Brain microvascular endothelial cell (primary cell): Measurements from ENCODE around the gene HNRNPA1.
"Not testable (repeated sequence)": the region's sequence is repeated elsewhere in the genome, so short reads cannot be mapped to it uniquely, and the experiment has no call there.

Experiments
- DNase-seq: peaks from one replicate; pipeline ENCODE4 v3.0.0-alpha.2; 2020
- H3K27ac ChIP-seq: fragments of 250-450 bp; sonication (Bioruptor Pico); 2 replicates; pipeline ENCODE4 v1.5.1; 2020; ENCODE audit warnings: mild to moderate bottlenecking, moderate library complexity
- H3K27me3 ChIP-seq: fragments of 250-450 bp; sonication (Bioruptor Pico); replicated peaks from 2 replicates; pipeline ENCODE4 v1.5.1; 2020; ENCODE audit warnings: mild to moderate bottlenecking
- H3K36me3 ChIP-seq: fragments of 250-450 bp; sonication (Bioruptor Pico); replicated peaks from 2 replicates; pipeline ENCODE4 v1.5.1; 2020; ENCODE audit warnings: mild to moderate bottlenecking
- H3K4me3 ChIP-seq: 2 replicates; pipeline ENCODE4 v1.5.1; 2011; ENCODE audit warnings: low read depth, mild to moderate bottlenecking, control low read depth, low read length, moderate library complexity
- in situ Hi-C: cut with HindIII; loops from 2 replicates; pipeline ENCODE4 v1.10.0; 2017; ENCODE audit warnings: low sequenced_read_pairs, low pct_ligation_motif_present
- TF ChIP-seq, protein P1 (sequence below): IDR thresholded peaks from 2 replicates; pipeline ENCODE4 v1.5.1; 2011; ENCODE audit warnings: low read depth, mild to moderate bottlenecking, moderate library complexity, low read length, control low read depth, inconsistent platforms; ENCODE audit errors: missing control alignments

HNRNPA1 gene

DNA sequence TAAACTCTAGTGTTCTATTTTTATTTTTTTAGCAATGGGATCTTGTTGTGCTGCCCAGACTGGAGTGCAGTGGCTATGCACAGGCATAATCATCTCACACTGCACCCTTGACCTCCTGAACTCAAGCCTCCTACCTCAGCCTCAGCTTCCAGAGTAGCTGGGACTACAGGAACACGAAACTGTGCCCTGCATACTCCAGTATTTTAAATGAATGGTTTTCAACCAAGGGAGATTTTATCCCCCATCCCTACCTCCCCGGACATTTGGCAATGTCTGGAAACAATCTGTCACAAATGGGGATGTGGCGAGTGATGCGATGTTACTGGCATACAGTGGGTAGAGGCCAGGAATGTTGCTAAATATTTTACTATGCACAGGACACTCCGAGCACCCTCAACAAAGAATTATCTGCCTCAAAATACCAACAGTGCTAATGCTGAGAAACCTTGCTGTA is 2.7 kb upstream of the HNRNPA1 start:
- Histone ChIP-seq H3K27me3 (no peaks in the 10 kb centered on the region), H3K36me3 (peaks cover 20% of the 10 kb centered on the region), H3K4me3 (peak overlapping the region; percentile 64), H3K27ac (peak overlapping the region; percentile 7)
- DNase-seq: no peak
- TF ChIP-seq, protein P1, sequence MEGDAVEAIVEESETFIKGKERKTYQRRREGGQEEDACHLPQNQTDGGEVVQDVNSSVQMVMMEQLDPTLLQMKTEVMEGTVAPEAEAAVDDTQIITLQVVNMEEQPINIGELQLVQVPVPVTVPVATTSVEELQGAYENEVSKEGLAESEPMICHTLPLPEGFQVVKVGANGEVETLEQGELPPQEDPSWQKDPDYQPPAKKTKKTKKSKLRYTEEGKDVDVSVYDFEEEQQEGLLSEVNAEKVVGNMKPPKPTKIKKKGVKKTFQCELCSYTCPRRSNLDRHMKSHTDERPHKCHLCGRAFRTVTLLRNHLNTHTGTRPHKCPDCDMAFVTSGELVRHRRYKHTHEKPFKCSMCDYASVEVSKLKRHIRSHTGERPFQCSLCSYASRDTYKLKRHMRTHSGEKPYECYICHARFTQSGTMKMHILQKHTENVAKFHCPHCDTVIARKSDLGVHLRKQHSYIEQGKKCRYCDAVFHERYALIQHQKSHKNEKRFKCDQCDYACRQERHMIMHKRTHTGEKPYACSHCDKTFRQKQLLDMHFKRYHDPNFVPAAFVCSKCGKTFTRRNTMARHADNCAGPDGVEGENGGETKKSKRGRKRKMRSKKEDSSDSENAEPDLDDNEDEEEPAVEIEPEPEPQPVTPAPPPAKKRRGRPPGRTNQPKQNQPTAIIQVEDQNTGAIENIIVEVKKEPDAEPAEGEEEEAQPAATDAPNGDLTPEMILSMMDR: no peak
- in situ Hi-C loops: no loop called here

DNA sequence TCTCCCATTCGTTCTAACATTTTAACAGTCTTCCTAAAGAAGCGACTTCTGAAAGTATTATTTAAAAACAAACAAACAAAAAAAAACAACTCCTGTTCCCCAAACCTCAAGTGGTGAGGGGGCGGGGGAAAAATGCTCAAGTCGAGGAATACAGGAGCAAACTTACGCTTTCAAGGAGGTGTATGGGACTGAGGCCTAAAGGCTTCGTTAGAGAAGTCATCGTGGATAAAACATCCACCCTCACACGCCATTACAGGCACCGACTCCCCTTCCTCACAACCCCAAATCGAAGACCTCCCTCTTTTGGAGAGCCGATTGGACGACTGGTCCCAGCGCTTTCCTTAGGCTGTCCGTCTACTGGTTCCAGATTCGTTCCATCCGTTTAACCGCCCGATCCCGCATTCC is 1.3 kb upstream of the HNRNPA1 start:
- in situ Hi-C loops: no loop called here
- peak overlapping the region; percentile 98 for H3K27ac ChIP-seq
- TF ChIP-seq, protein P1: no peak
- H3K27me3 ChIP-seq: no peaks in the 10 kb centered on the region
- H3K36me3 ChIP-seq: peaks cover 34% of the 10 kb centered on the region
- H3K4me3 ChIP-seq: peak overlapping the region; percentile 64
- DNase-seq: no peak

DNA sequence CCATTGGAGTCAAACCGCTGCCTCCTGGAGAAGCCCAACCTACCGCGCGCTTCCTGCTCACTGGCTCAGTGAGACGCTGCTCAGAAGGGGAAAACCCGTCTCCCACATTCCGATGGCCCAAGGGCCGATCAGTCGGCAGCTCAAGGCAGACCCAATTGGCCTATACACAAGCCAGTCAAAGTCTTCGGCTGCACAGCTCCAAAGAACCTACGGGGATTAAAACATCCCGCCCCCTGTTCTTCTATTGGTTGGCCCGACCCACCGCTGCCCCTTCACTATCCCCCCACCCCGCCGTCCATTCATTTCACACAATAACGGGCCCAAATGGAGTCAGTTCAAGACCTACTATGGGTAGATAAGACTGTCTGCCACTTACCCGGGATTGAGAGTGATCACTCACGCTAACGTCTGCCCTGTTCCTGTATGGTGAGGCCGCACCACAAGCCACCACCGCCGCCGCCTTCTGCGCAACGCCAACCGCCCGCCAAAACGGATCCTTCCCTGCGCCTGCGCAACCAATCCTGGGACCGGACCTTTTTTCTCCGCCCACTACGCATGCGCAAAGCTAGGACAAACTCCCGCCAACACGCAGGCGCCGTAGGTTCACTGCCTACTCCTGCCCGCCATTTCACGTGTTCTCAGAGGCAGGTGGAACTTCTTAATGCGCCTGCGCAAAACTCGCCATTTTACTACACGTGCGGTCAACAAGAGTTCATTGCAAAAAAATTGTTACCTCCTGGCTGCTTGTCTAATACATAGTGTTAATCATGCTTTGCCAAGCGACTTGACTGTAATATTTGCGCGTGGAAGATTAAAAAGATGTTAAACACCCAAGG is 676 bp upstream of the HNRNPA1 start, which contains the start of gene CBX5:
Gene CBX5, minus strand, starts transcription at position 491 of the 836 bp plus-strand sequence. CDS start 22,472 bp downstream, outside the sequence.
- in situ Hi-C loops: no loop called here
- TF ChIP-seq, protein P1: no peak

DNA sequence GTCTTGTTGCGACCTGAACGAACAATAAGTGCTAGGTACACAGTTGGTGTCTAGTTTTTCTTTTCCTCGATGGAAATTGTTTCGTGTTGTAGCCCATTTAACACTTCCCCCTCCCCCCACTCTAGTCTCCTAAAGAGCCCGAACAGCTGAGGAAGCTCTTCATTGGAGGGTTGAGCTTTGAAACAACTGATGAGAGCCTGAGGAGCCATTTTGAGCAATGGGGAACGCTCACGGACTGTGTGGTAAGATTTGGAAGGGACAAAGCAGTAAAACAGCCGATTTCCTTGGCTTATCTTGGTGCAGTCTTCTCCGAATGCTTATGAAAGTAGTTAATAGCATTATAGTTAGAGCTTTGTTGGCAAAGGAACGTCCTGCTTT is 724 bp downstream of the HNRNPA1 start:
- H3K27me3 ChIP-seq, in situ Hi-C loops, DNase-seq: not testable (repeated sequence)
- H3K36me3 ChIP-seq: peaks cover 48% of the 10 kb centered on the region
- H3K27ac ChIP-seq: peak overlapping the region; percentile 98
- peak overlapping the region; percentile 73 for H3K4me3 ChIP-seq

More for the DNA sequence above, 676 bp upstream of the HNRNPA1 start, which contains the start of gene CBX5:
- Histone ChIP-seq H3K36me3 (peaks cover 36% of the 10 kb centered on the region), H3K27ac (peak within 1 kb of the TSS; percentile 98), H3K27me3 (no peaks in the 10 kb centered on the region), H3K4me3 (peak within 1 kb of the TSS; percentile 73)
- DNase-seq: peak; percentile 100

DNA sequence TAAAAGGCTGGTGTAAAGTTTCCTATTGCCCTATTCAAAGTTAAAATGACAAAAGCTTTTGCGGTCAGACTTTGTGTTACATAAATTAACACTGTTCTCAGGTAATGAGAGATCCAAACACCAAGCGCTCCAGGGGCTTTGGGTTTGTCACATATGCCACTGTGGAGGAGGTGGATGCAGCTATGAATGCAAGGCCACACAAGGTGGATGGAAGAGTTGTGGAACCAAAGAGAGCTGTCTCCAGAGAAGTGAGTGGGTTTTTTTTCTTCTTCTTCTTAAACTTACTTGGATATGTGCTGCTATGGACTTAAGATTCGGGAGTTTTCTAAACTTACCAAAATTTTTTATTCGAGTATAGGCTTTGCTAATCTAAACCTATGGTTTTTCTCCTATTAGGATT is 1.2 kb downstream of the HNRNPA1 start:
- peak overlapping the region; percentile 98 for H3K27ac ChIP-seq
- H3K4me3 ChIP-seq: peak overlapping the region; percentile 73
- DNase-seq, H3K27me3 ChIP-seq, in situ Hi-C loops: not testable (repeated sequence)
- H3K36me3 ChIP-seq: peaks cover 52% of the 10 kb centered on the region

DNA sequence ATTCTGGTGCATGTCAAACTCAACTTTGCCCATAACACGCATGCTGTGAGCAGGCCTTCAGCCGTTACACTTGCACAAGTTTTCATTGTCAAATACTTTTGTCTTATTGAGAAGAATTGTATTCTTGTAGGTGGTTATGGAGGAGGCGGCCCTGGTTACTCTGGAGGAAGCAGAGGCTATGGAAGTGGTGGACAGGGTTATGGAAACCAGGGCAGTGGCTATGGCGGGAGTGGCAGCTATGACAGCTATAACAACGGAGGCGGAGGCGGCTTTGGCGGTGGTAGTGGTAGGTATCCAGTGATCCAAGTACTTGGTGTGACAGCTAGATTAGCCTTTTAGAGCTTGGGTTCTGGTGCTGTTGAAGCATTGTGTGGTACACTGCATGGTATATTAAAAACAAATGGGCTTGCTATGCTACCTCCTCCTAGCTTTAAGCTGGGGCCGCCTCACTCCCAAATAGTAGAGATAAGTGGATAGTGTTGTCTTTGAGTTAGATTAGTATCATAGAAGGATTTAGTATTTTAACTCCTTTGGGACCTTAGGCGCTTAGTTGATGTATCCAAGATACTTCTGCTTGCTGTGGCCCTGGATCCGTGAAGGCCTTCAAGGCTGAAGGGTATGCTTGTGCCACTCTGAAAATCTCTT is 2.5 kb downstream of the HNRNPA1 start:
- DNase-seq: no peak
- Histone ChIP-seq H3K4me3 (peak overlapping the region; percentile 73), H3K27me3 (no peaks in the 10 kb centered on the region), H3K36me3 (peaks cover 64% of the 10 kb centered on the region), H3K27ac (no peak overlapping the region)
- TF ChIP-seq, protein P1: no peak
- in situ Hi-C loops: no loop called here

DNA sequence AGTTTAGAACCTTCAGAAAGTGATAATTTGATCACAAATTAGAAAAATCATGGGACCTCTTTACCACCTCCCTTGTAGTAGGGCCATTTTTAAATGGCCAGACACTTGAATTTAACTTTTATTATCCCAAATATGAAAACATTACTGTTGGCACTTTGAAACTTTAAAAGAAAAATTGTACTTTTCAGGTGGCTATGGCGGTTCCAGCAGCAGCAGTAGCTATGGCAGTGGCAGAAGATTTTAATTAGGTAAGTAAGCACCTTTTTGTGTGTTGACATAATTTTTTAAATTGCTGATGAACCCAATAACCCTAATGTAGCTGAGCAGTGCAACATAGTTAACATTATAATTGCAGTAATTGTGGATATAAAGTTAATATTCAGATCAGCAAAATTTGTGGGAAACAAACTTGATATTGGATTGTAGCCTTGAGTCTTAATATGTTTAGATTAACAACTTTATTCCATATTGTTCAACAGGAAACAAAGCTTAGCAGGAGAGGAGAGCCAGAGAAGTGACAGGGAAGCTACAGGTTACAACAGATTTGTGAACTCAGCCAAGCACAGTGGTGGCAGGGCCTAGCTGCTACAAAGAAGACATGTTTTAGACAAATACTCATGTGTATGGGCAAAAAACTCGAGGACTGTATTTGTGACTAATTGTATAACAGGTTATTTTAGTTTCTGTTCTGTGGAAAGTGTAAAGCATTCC is 3.7 kb downstream of the HNRNPA1 start:
- DNase-seq, in situ Hi-C loops, H3K27ac ChIP-seq, H3K27me3 ChIP-seq: not testable (repeated sequence)
- peaks cover 64% of the 10 kb centered on the region for H3K36me3 ChIP-seq
- H3K4me3 ChIP-seq: peak overlapping the region; percentile 73
